LNCaP clone FGC (cell line): Measurements from ENCODE around the gene RAMACL.

Experiments
- DNase-seq: peaks from one replicate; pipeline ENCODE4 v3.0.0-alpha.2; 2011; ENCODE audit warnings: low read depth
- H3K4me3 ChIP-seq: 2 replicates; pipeline ENCODE4 v1.5.1; 2011; ENCODE audit warnings: mild to moderate bottlenecking, low read depth, low read length, control low read depth
- TF ChIP-seq, protein P1 (sequence below): IDR thresholded peaks from 2 replicates; pipeline ENCODE4 v1.5.1; 2012; ENCODE audit warnings: mild to moderate bottlenecking; ENCODE audit not compliant: control insufficient read depth, insufficient read depth; ENCODE audit errors: extremely low read depth

The RAMACL gene

GRCh38 chr6:166538297-166539010 is 48.0 kb downstream of the RAMACL start:
- DNase-seq = no peak
- H3K4me3 ChIP-seq = no peak overlapping the region
- TF ChIP-seq, protein P1, sequence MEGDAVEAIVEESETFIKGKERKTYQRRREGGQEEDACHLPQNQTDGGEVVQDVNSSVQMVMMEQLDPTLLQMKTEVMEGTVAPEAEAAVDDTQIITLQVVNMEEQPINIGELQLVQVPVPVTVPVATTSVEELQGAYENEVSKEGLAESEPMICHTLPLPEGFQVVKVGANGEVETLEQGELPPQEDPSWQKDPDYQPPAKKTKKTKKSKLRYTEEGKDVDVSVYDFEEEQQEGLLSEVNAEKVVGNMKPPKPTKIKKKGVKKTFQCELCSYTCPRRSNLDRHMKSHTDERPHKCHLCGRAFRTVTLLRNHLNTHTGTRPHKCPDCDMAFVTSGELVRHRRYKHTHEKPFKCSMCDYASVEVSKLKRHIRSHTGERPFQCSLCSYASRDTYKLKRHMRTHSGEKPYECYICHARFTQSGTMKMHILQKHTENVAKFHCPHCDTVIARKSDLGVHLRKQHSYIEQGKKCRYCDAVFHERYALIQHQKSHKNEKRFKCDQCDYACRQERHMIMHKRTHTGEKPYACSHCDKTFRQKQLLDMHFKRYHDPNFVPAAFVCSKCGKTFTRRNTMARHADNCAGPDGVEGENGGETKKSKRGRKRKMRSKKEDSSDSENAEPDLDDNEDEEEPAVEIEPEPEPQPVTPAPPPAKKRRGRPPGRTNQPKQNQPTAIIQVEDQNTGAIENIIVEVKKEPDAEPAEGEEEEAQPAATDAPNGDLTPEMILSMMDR = no peak

DNA sequence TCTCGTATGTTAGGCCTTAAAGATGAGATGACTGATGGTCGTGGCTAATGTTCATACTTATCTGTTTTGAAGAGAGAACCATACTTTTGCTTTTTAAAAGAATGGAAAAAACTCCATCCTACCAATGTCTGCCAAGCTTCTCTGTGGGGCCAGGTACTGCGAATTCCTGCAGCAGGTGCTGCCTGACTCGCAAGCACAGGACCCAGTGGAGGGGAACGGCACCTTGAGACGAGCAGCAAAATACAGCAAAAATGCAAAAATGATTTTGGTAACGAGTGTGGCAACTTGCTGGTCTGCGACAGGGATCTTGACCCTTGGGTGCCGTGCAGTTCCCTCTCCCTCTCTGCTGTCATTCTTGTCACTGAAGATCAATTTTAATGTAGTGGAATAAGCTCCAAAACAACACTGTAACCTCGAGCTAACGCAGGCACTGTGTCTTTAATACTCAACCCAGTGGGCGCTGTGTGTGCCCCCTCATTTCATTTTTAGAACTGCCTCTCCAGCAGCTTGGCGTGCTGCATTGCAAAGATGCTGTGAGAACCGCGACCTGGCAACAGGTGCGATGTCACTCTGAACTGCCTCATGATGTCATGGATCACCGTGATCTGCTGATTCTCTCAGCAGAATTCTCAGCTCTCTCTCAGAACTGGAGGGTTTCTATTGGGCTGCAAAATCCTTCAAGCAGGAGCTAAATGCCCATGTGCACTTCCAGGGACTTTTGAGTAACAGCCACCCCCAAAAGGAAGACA is 51.6 kb downstream of the RAMACL start:
- TF ChIP-seq, protein P1 = no peak
- no peak overlapping the region for H3K4me3 ChIP-seq
- DNase-seq = no peak

DNA sequence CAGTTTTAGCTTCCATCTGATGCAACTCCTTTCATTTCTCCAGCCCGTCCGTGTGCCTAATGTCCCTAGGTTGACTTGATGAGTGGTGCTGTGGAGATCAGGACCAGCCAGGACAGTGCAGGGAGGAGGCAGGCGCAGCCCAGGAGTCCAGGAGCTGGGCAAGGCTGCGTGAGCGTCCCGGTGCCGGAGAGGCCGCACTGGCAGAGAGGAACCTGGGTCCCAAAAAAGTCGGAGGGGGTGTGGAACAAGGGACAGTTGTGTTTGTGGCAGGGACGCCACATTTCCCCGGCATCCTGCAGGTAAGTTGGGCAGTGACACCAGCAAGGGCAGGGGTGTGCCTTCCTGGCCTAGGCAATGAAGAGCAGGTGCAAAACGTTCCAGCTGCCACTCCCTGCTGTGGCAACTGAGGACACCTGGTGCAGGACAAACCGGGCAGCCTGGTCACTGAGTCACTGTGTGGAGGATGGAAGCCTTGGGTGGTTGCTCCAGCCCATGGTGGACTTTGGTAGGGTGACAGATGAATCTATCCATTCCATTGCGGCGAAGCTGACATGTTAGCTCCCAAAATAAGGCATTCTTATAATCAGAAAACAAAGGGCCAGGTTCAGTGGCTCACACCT is 53.2 kb downstream of the RAMACL start:
- no peak overlapping the region for H3K4me3 ChIP-seq
- no peak for DNase-seq
- TF ChIP-seq, protein P1 = no peak
